GM21515 (cell line): ENCODE results near the gene MAD1L1.

Experiments used
- ATAC-seq: cut with Tn5 transposase; IDR thresholded peaks from one replicate; pipeline ENCODE4 v1.9.1; 2021; ENCODE audit not compliant: unreplicated experiment

MAD1L1 gene

GRCh38 chr7:1919539-1920265 is 313.0 kb downstream of the MAD1L1 start:
- ATAC-seq: no peak

GRCh38 chr7:1918881-1919525 is 313.7 kb downstream of the MAD1L1 start:
- ATAC-seq: no peak

- no peak for ATAC-seq
Measured at GRCh38 chr7:1918063-1918645, 314.6 kb downstream of the MAD1L1 start.

- no peak for ATAC-seq
Measured at GRCh38 chr7:1917221-1918062, 315.3 kb downstream of the MAD1L1 start.

DNA sequence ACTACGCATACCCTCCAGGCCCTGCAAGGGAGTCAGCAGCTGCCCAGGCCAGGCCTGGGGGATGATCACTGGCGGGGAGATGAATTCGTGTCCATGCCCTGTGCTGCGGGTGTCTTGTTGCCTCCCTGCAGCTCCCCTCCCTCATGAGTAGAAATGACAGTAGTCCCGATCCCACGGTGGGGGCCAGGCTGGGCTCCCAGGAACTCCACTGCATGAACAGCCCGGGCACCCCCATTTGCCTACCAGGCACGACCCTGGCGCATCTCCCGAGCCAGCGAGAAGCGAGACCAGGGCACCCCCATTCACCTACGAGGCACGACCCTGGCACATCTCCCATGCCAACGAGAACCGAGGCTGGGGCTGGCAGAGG is 316.2 kb downstream of the MAD1L1 start:
- no peak for ATAC-seq

DNA sequence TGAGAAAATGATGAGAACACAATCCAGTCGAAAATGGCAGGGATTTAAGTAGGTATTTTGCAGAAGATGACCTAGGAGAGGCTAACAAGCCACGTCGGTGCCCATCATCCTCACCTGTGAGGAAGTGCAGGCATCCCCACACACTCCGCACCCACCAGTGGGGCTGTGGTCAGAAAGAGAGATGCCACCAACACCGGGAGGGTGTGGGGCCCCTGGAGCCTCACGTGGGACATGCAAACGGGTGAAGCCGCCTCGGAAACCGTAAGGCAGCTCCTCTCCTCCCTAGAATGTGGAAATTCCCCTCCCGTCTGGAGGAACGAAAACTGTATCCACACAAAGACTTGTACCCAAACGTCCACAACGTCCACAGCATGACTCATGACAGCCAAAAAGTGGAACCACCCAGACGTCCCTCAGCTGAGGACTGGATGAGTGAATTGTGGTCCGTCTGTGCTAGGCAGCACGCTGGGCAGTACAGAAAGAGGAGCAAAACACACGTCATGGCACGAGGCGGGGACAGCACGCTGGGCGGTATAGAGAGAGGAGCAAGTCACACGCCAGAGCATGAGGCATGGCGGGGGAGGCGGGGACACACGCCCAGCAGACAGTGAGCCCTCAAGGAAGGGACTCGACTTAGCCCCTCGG is 316.7 kb downstream of the MAD1L1 start:
- no peak for ATAC-seq

- ATAC-seq: no peak
Measured at GRCh38 chr7:1915326-1915725, 317.4 kb downstream of the MAD1L1 start.

DNA sequence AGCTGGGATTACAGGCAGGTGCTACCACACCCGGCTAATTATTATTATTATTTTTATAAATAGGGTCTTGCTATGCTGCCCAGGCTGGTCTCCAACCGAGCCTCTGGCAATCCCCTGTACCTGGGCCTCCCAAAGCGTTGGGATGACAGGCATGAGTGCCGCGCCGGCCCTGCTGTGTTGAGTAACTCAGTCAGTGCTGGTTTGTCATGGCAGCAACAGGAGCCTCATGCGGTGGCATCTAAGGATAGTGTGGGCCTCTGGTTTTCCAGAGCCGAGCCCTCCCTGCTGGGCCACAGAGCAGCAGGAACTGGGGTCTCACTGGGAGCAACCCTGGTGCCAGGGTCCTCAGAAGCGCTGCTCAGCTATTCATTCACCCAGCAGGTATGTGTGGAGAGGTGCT is 318.0 kb downstream of the MAD1L1 start:
- ATAC-seq: no peak

GRCh38 chr7:1914321-1914720 is 318.4 kb downstream of the MAD1L1 start:
- no peak for ATAC-seq

- ATAC-seq: no peak
Measured at GRCh38 chr7:1913466-1914282, 319.1 kb downstream of the MAD1L1 start.

GRCh38 chr7:1912593-1913465 is 319.9 kb downstream of the MAD1L1 start:
- ATAC-seq: no peak

DNA sequence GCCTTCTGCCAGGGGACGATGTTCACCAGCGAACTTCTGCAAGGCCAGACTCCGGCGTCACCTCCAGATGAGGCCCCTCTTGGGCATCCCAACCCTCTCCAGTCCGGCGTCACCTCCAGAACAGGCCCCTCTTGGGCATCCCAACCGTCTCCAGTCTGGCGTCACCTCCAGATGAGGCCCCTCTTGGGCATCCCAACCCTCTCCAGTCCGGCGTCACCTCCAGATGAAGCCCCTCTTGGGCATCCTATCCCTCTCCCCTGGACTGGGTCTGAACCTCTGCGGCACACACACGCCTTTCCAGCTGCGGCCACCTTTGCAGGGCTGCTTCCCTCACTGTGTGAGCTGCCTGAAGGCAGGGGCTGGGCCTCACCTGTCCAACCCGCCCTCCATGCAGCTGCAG is 321.2 kb downstream of the MAD1L1 start:
- no peak for ATAC-seq

GRCh38 chr7:1910827-1911226 is 321.9 kb downstream of the MAD1L1 start:
- no peak for ATAC-seq

- ATAC-seq: no peak
Measured at GRCh38 chr7:1910081-1910685, 322.6 kb downstream of the MAD1L1 start.

GRCh38 chr7:1909476-1909875 is 323.3 kb downstream of the MAD1L1 start:
- ATAC-seq: no peak

DNA sequence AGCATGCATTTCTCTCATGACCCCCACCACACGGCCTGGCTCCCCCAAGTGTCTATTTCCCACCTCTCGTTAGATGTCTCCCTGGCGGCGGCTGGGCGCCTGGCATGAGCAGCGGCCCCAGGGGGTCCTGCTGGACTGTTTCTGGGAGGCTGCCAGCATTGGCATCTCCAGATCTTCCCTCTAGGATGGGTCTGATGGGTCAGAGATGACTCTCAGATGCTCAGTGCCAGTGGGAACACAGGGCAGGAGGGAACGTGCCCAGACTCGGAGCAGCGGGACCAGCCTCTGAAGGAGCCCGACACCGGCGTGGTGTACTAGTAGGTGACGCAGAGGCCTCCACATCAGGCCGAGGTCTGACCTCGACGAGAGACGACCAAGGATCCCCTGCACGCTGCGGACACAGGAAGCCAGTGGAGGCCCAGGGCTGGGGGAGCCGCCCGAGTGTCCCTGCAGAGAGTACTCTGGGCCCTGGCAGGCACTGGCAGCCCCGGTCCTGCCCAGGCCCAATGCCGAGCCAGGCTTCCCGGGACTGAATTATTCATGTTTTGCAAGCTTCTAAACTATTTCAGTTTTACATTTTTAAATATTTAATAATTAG is 323.8 kb downstream of the MAD1L1 start:
- no peak for ATAC-seq

GRCh38 chr7:1907751-1908365 is 324.9 kb downstream of the MAD1L1 start:
- no peak for ATAC-seq
